WTC11 (cell line): ENCODE data around the gene GABRR2. TPM values are rescaled to one million over a fixed set of nuclear protein-coding genes. Genes with fewer than 3 reads are reported as not detected.

Experiments
- ATAC-seq: fragments of 200-7000 bp; cut with Tn5 transposase; 2 replicates; pipeline ENCODE4 v1.10.0; 2021; ENCODE audit warnings: mild to moderate bottlenecking, moderate library complexity
- CTCF ChIA-PET: fragments of 300-600 bp; sonication (Branson Sonifier 250); formaldehyde crosslinking; loops from one replicate; lab custom pipeline; 2021; ENCODE audit warnings: antibody characterized with exemption; lab: Charles Lee
- POLR2A ChIA-PET: fragments of 350-600 bp; sonication (Branson Sonifier 250); formaldehyde crosslinking; loops from one replicate; lab custom pipeline; 2021; ENCODE audit warnings: antibody characterized with exemption; lab: Charles Lee
- DNase-seq: peaks from one replicate; pipeline ENCODE4 v3.0.0; 2021; ENCODE audit warnings: low spot score
- H3K27ac Mint-ChIP-seq: 2 replicates; pipeline ENCODE4 v1.8.0; 2021; ENCODE audit warnings: mixed read lengths
- H3K27me3 Mint-ChIP-seq: 2 replicates; pipeline ENCODE4 v1.8.0; 2021; ENCODE audit warnings: low read depth, mild to moderate bottlenecking, moderate library complexity, mixed read lengths
- H3K36me3 Mint-ChIP-seq: 2 replicates; pipeline ENCODE4 v1.8.0; 2021; ENCODE audit warnings: mixed read lengths
- H3K4me1 Mint-ChIP-seq: 2 replicates; pipeline ENCODE4 v1.8.0; 2022; ENCODE audit warnings: mixed read lengths
- H3K4me3 Mint-ChIP-seq: 2 replicates; pipeline ENCODE4 v1.8.0; 2021; ENCODE audit warnings: mild to moderate bottlenecking, moderate library complexity, mixed read lengths
- H3K9me3 Mint-ChIP-seq: 2 replicates; pipeline ENCODE4 v1.8.0; 2021; ENCODE audit warnings: mixed read lengths
- ATF1 ChIP-seq: sonication (generic); formaldehyde crosslinking; IDR thresholded peaks from 2 replicates; pipeline ENCODE4 v1.8.1; 2023; ENCODE audit warnings: mild to moderate bottlenecking, moderate library complexity, missing genetic modification reagents
- CREB1 ChIP-seq: sonication (generic); formaldehyde crosslinking; IDR thresholded peaks from 2 replicates; pipeline ENCODE4 v1.8.0; 2023; ENCODE audit warnings: mild to moderate bottlenecking, missing genetic modification reagents
- EMX1 ChIP-seq: fragments of 250-450 bp; sonication (Bioruptor Pico); IDR thresholded peaks from 2 replicates; pipeline ENCODE4 v1.8.0; 2021; ENCODE audit warnings: mild to moderate bottlenecking
- ETV6 ChIP-seq: sonication (generic); formaldehyde crosslinking; IDR thresholded peaks from 2 replicates; pipeline ENCODE4 v1.8.1; 2022; ENCODE audit warnings: mild to moderate bottlenecking, missing genetic modification reagents
- HMGA2 ChIP-seq: fragments of 250-450 bp; sonication (Bioruptor Pico); IDR thresholded peaks from 2 replicates; pipeline ENCODE4 v1.4.0; 2021; ENCODE audit warnings: mild to moderate bottlenecking, moderate library complexity
- OVOL2 ChIP-seq: fragments of 250-450 bp; sonication (Bioruptor Pico); IDR thresholded peaks from 2 replicates; pipeline ENCODE4 v1.9.0; 2021; ENCODE audit warnings: mild to moderate bottlenecking, borderline replicate concordance
- SOX15 ChIP-seq: fragments of 250-450 bp; sonication (Bioruptor Pico); IDR thresholded peaks from 2 replicates; pipeline ENCODE4 v1.9.0; 2021; ENCODE audit warnings: mild to moderate bottlenecking
- ZBTB21 ChIP-seq: sonication (generic); formaldehyde crosslinking; IDR thresholded peaks from 2 replicates; pipeline ENCODE4 v1.8.1; 2023; ENCODE audit warnings: mild to moderate bottlenecking, missing genetic modification reagents, borderline replicate concordance
- ZNF138 ChIP-seq: sonication (generic); formaldehyde crosslinking; conservative IDR thresholded peaks from 2 replicates; pipeline ENCODE4 v1.8.1; 2022; ENCODE audit warnings: mild to moderate bottlenecking, moderate library complexity, missing genetic modification reagents
- ZNF263 ChIP-seq: sonication (generic); formaldehyde crosslinking; IDR thresholded peaks from 2 replicates; pipeline ENCODE4 v1.8.1; 2022; ENCODE audit warnings: low read depth, mild to moderate bottlenecking, moderate library complexity, missing genetic modification reagents
- ZNF396 ChIP-seq: fragments of 250-450 bp; sonication (Bioruptor Pico); IDR thresholded peaks from 2 replicates; pipeline ENCODE4 v1.8.0; 2021; ENCODE audit warnings: mild to moderate bottlenecking, moderate library complexity, borderline replicate concordance
- total RNA-seq: library from RNA; stranded (reverse); gene quantifications from 3 replicates; pipeline ENCODE4 v1.2.3, GENCODE V29; 2021
- TF ChIP-seq, protein P1 (sequence below): sonication (generic); formaldehyde crosslinking; IDR thresholded peaks from 2 replicates; pipeline ENCODE4 v1.8.1; 2023; ENCODE audit warnings: mild to moderate bottlenecking, missing genetic modification reagents, borderline replicate concordance
- TF ChIP-seq, protein P2 (sequence below): sonication (generic); formaldehyde crosslinking; IDR thresholded peaks from 2 replicates; pipeline ENCODE4 v1.8.0; 2022; ENCODE audit warnings: mild to moderate bottlenecking, missing genetic modification reagents
- TF ChIP-seq, protein P3 (sequence below): sonication (generic); formaldehyde crosslinking; IDR thresholded peaks from 2 replicates; pipeline ENCODE4 v1.8.0; 2022; ENCODE audit warnings: mild to moderate bottlenecking, missing genetic modification reagents
- TF ChIP-seq, protein P4 (sequence below): sonication (generic); formaldehyde crosslinking; IDR thresholded peaks from 2 replicates; pipeline ENCODE4 v1.8.0; 2023; ENCODE audit warnings: missing genetic modification reagents, mild to moderate bottlenecking, borderline replicate concordance

Gene GABRR2
- total RNA-seq, 1 experiment from 2014 or later, result not detected

DNA sequence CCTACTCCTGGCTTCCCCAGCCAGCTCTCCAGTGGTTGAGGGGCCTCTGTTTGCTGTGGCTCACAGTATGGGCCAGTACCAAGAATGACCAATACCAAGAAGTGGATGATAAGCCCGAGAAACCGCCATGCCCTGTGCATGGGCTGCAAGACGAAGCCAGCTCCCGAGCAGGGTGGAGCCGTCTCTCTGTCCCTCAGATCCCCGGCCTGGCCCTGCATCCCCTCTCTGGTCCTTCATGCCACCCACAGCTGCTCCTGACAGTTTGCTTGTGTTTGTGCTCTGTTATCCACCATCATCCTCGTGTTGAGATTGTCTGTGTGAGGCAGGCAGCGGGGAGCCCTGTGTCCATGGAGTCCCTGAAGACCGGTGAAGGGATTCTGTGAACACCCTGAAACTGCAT lies 36.1 kb downstream of the GABRR2 start:
- Mint-ChIP-seq H3K27me3 (peaks cover 4% of the 10 kb centered on the region; the same call in 1 of the 2 replicates), H3K27ac (no peak overlapping the region), H3K4me3 (no peak overlapping the region), H3K36me3 (no peaks in the 10 kb centered on the region), H3K4me1 (no peaks in the 10 kb centered on the region), H3K9me3 (no peaks in the 10 kb centered on the region)
- POLR2A ChIA-PET, result no interaction called here
- ATAC-seq (no peak), DNase-seq (no peak)
- CTCF ChIA-PET, result interaction anchor here (1.2 kb wide), 1 partner anchor 33 kb away, joined by 4 read pairs; no protein-coding TSS in a partner anchor
- TF ChIP-seq ZNF138 (CRISPR knock-in tag), result no peak
- TF ChIP-seq, protein P1, sequence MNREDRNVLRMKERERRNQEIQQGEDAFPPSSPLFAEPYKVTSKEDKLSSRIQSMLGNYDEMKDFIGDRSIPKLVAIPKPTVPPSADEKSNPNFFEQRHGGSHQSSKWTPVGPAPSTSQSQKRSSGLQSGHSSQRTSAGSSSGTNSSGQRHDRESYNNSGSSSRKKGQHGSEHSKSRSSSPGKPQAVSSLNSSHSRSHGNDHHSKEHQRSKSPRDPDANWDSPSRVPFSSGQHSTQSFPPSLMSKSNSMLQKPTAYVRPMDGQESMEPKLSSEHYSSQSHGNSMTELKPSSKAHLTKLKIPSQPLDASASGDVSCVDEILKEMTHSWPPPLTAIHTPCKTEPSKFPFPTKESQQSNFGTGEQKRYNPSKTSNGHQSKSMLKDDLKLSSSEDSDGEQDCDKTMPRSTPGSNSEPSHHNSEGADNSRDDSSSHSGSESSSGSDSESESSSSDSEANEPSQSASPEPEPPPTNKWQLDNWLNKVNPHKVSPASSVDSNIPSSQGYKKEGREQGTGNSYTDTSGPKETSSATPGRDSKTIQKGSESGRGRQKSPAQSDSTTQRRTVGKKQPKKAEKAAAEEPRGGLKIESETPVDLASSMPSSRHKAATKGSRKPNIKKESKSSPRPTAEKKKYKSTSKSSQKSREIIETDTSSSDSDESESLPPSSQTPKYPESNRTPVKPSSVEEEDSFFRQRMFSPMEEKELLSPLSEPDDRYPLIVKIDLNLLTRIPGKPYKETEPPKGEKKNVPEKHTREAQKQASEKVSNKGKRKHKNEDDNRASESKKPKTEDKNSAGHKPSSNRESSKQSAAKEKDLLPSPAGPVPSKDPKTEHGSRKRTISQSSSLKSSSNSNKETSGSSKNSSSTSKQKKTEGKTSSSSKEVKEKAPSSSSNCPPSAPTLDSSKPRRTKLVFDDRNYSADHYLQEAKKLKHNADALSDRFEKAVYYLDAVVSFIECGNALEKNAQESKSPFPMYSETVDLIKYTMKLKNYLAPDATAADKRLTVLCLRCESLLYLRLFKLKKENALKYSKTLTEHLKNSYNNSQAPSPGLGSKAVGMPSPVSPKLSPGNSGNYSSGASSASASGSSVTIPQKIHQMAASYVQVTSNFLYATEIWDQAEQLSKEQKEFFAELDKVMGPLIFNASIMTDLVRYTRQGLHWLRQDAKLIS (CRISPR knock-in tag), result no peak
- TF ChIP-seq, protein P2, sequence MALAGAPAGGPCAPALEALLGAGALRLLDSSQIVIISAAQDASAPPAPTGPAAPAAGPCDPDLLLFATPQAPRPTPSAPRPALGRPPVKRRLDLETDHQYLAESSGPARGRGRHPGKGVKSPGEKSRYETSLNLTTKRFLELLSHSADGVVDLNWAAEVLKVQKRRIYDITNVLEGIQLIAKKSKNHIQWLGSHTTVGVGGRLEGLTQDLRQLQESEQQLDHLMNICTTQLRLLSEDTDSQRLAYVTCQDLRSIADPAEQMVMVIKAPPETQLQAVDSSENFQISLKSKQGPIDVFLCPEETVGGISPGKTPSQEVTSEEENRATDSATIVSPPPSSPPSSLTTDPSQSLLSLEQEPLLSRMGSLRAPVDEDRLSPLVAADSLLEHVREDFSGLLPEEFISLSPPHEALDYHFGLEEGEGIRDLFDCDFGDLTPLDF (CRISPR knock-in tag), result no peak

DNA sequence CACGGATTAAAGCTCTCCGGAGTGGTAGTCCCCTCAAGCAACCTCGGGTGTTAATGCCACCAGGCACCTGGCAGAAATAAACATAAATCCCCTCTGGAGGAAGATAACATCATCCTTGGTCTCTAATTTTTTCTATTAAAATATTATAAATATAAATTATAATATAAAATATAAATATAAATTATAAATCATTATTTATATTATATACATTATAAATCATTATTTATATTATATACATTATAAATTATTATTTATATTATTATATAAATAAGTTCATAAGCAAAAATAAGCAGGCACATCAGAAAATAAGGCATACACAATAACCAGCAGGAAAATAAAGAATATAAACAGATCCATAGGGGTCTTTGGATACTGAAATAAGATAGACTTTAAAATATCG lies 39.2 kb downstream of the GABRR2 start:
- ChIA-PET CTCF (no interaction called here), POLR2A (no interaction called here)
- Mint-ChIP-seq H3K4me3 (no peak overlapping the region), H3K4me1 (no peaks in the 10 kb centered on the region), H3K27me3 (peaks cover 4% of the 10 kb centered on the region; the same call in 1 of the 2 replicates), H3K9me3 (no peaks in the 10 kb centered on the region), H3K27ac (no peak overlapping the region), H3K36me3 (no peaks in the 10 kb centered on the region)
- DNase-seq (no peak), ATAC-seq (no peak)
- TF ChIP-seq ETV6, result no peak
- TF ChIP-seq HMGA2 (CRISPR knock-in tag), result peak; percentile 96; the same call in 1 of the 2 replicates
- TF ChIP-seq, all 79 proteins: peak for 1

DNA sequence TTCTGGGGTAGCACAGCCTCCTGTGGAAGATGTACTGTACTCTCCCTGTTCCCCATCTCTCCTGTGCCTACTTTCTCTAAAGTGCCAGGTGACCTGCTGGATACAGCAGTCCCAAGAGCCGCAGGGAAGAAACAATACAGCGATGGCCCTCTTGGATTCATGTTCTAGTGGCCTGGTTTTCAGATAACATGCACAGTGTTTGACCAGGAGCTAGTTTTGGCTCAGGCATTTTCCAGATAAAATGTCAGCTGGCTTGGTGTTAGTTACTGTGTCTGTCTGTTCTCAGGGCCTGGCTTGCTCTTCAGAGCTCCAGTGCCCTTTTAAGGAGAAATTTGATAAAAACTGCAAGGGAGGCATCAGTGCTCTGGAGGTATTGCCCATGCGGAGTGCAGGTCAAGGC lies 41.3 kb downstream of the GABRR2 start:
- H3K27ac Mint-ChIP-seq, result no peak overlapping the region
- no peak for TF ChIP-seq SOX15 (CRISPR knock-in tag)
- TF ChIP-seq, protein P3, sequence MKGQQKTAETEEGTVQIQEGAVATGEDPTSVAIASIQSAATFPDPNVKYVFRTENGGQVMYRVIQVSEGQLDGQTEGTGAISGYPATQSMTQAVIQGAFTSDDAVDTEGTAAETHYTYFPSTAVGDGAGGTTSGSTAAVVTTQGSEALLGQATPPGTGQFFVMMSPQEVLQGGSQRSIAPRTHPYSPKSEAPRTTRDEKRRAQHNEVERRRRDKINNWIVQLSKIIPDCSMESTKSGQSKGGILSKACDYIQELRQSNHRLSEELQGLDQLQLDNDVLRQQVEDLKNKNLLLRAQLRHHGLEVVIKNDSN (CRISPR knock-in tag), result no peak
- TF ChIP-seq, protein P2 (CRISPR knock-in tag), result no peak
- no peak for TF ChIP-seq ATF1 (CRISPR knock-in tag)
- no peak for TF ChIP-seq EMX1 (CRISPR knock-in tag)
- TF ChIP-seq OVOL2 (CRISPR knock-in tag), result no peak
- TF ChIP-seq ZNF263 (CRISPR knock-in tag), result no peak
- no peak for TF ChIP-seq ZBTB21 (CRISPR knock-in tag)
- no peak for TF ChIP-seq CREB1 (CRISPR knock-in tag)
- TF ChIP-seq, protein P1 (CRISPR knock-in tag), result no peak
- TF ChIP-seq ZNF138 (CRISPR knock-in tag), result no peak
- no peak for TF ChIP-seq ZNF396 (CRISPR knock-in tag)
- TF ChIP-seq, protein P4, sequence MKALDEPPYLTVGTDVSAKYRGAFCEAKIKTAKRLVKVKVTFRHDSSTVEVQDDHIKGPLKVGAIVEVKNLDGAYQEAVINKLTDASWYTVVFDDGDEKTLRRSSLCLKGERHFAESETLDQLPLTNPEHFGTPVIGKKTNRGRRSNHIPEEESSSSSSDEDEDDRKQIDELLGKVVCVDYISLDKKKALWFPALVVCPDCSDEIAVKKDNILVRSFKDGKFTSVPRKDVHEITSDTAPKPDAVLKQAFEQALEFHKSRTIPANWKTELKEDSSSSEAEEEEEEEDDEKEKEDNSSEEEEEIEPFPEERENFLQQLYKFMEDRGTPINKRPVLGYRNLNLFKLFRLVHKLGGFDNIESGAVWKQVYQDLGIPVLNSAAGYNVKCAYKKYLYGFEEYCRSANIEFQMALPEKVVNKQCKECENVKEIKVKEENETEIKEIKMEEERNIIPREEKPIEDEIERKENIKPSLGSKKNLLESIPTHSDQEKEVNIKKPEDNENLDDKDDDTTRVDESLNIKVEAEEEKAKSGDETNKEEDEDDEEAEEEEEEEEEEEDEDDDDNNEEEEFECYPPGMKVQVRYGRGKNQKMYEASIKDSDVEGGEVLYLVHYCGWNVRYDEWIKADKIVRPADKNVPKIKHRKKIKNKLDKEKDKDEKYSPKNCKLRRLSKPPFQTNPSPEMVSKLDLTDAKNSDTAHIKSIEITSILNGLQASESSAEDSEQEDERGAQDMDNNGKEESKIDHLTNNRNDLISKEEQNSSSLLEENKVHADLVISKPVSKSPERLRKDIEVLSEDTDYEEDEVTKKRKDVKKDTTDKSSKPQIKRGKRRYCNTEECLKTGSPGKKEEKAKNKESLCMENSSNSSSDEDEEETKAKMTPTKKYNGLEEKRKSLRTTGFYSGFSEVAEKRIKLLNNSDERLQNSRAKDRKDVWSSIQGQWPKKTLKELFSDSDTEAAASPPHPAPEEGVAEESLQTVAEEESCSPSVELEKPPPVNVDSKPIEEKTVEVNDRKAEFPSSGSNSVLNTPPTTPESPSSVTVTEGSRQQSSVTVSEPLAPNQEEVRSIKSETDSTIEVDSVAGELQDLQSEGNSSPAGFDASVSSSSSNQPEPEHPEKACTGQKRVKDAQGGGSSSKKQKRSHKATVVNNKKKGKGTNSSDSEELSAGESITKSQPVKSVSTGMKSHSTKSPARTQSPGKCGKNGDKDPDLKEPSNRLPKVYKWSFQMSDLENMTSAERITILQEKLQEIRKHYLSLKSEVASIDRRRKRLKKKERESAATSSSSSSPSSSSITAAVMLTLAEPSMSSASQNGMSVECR (CRISPR knock-in tag), result no peak
- no peaks in the 10 kb centered on the region for H3K4me1 Mint-ChIP-seq
- DNase-seq, result no peak
- POLR2A ChIA-PET, result no interaction called here
- no peak for ATAC-seq
- no peaks in the 10 kb centered on the region for H3K9me3 Mint-ChIP-seq
- no peaks in the 10 kb centered on the region for H3K36me3 Mint-ChIP-seq
- CTCF ChIA-PET, result no interaction called here
- H3K27me3 Mint-ChIP-seq, result peaks cover 4% of the 10 kb centered on the region; the same call in 1 of the 2 replicates
- no peak overlapping the region for H3K4me3 Mint-ChIP-seq
